Measurements from ENCODE around the gene KLHL30. TPM values are rescaled to one million over a fixed set of nuclear protein-coding genes. Genes with fewer than 3 reads are reported as not detected.

KLHL30 gene
- total RNA-seq, 1 donor, result under 0.01 TPM

- Histone ChIP-seq H3K79me2 (ENCODE audit: insufficient read depth, low read length) (no peaks in the 10 kb centered on the region), H3K4me3 (ENCODE audit: insufficient read depth, low read length) (no peak overlapping the region), H3K27ac (ENCODE audit: low read depth, low read length) (no peak overlapping the region), H3K36me3 (ENCODE audit: insufficient read depth, low read length) (no peaks in the 10 kb centered on the region), H4K20me1 (ENCODE audit: insufficient read depth, low read length) (no peaks in the 10 kb centered on the region), H3K27me3 (ENCODE audit: insufficient read depth, low read length) (no peaks in the 10 kb centered on the region), H3K4me1 (ENCODE audit: insufficient read depth, low read length) (peaks cover 11% of the 10 kb centered on the region), H2AFZ (ENCODE audit: low read length) (no peak overlapping the region), H3K4me2 (ENCODE audit: insufficient read depth, low read length) (no peak overlapping the region), H3K9me3 (ENCODE audit: low read depth, low read length) (no peaks in the 10 kb centered on the region)
- TF ChIP-seq CTCF (IDR thresholded peaks at IDR 0.05; ENCODE audit: extremely low read depth, low read depth, low read length), result no peak
- DNase-seq (ENCODE audit: insufficient read length, low spot score, missing footprints), result no peak
Observed at GRCh38 chr2:238144262-238144661, 5.8 kb downstream of the KLHL30 start.

- DNase-seq (ENCODE audit: insufficient read length, low spot score, missing footprints), result no peak
- no peak overlapping the region for H3K27ac ChIP-seq (ENCODE audit: low read depth, low read length)
- no peak overlapping the region for H3K4me2 ChIP-seq (ENCODE audit: insufficient read depth, low read length)
- no peak for TF ChIP-seq CTCF (IDR thresholded peaks at IDR 0.05; ENCODE audit: extremely low read depth, low read depth, low read length)
- H3K27me3 ChIP-seq (ENCODE audit: insufficient read depth, low read length), result no peaks in the 10 kb centered on the region
- H3K36me3 ChIP-seq (ENCODE audit: insufficient read depth, low read length), result no peaks in the 10 kb centered on the region
- no peak overlapping the region for H3K4me3 ChIP-seq (ENCODE audit: insufficient read depth, low read length)
- H3K79me2 ChIP-seq (ENCODE audit: insufficient read depth, low read length), result no peaks in the 10 kb centered on the region
- no peak overlapping the region for H2AFZ ChIP-seq (ENCODE audit: low read length)
- H4K20me1 ChIP-seq (ENCODE audit: insufficient read depth, low read length), result no peaks in the 10 kb centered on the region
- H3K9me3 ChIP-seq (ENCODE audit: low read depth, low read length), result no peaks in the 10 kb centered on the region
- H3K4me1 ChIP-seq (ENCODE audit: insufficient read depth, low read length), result peaks cover 11% of the 10 kb centered on the region
Observed at GRCh38 chr2:238145046-238145445, 6.6 kb downstream of the KLHL30 start.

GRCh38 chr2:238145851-238146250 is 7.4 kb downstream of the KLHL30 start:
- Histone ChIP-seq H3K36me3 (ENCODE audit: insufficient read depth, low read length) (no peaks in the 10 kb centered on the region), H3K27me3 (ENCODE audit: insufficient read depth, low read length) (no peaks in the 10 kb centered on the region), H3K27ac (ENCODE audit: low read depth, low read length) (no peak overlapping the region), H2AFZ (ENCODE audit: low read length) (no peak overlapping the region), H3K79me2 (ENCODE audit: insufficient read depth, low read length) (no peaks in the 10 kb centered on the region), H3K4me2 (ENCODE audit: insufficient read depth, low read length) (no peak overlapping the region), H3K4me1 (ENCODE audit: insufficient read depth, low read length) (peaks cover 11% of the 10 kb centered on the region), H3K4me3 (ENCODE audit: insufficient read depth, low read length) (no peak overlapping the region), H4K20me1 (ENCODE audit: insufficient read depth, low read length) (no peaks in the 10 kb centered on the region), H3K9me3 (ENCODE audit: low read depth, low read length) (no peaks in the 10 kb centered on the region)
- no peak for TF ChIP-seq CTCF (IDR thresholded peaks at IDR 0.05; ENCODE audit: extremely low read depth, low read depth, low read length)
- DNase-seq (ENCODE audit: insufficient read length, low spot score, missing footprints), result no peak

- Histone ChIP-seq H4K20me1 (ENCODE audit: insufficient read depth, low read length) (no peaks in the 10 kb centered on the region), H3K27me3 (ENCODE audit: insufficient read depth, low read length) (no peaks in the 10 kb centered on the region), H3K4me3 (ENCODE audit: insufficient read depth, low read length) (no peak overlapping the region), H3K27ac (ENCODE audit: low read depth, low read length) (no peak overlapping the region), H2AFZ (ENCODE audit: low read length) (no peak overlapping the region), H3K79me2 (ENCODE audit: insufficient read depth, low read length) (no peaks in the 10 kb centered on the region), H3K9me3 (ENCODE audit: low read depth, low read length) (no peaks in the 10 kb centered on the region), H3K4me1 (ENCODE audit: insufficient read depth, low read length) (peaks cover 8% of the 10 kb centered on the region), H3K36me3 (ENCODE audit: insufficient read depth, low read length) (no peaks in the 10 kb centered on the region), H3K4me2 (ENCODE audit: insufficient read depth, low read length) (no peak overlapping the region)
- DNase-seq (ENCODE audit: insufficient read length, low spot score, missing footprints), result no peak
- TF ChIP-seq CTCF (IDR thresholded peaks at IDR 0.05; ENCODE audit: extremely low read depth, low read depth, low read length), result no peak
Observed at GRCh38 chr2:238146884-238147544, 8.5 kb downstream of the KLHL30 start.
